ENCODE results near the gene HEMK1. TPM values are rescaled to one million over a fixed set of nuclear protein-coding genes. Genes with fewer than 3 reads are reported as not detected.

The HEMK1 gene
- polyA plus RNA-seq, 2 of the 4 experiments (the other 2 are of a cell fraction), result 4.3 to 4.7 TPM

GRCh38 chr3:50591196-50591741 lies 21.9 kb downstream of the HEMK1 start:
- ATAC-seq (no peak), FAIRE-seq (no peak), DNase-seq (ENCODE audit: low read depth in 1 of 2, low spot score in 1 of 2) (no peak)
- Histone ChIP-seq H3K9me3 (no peaks in the 10 kb centered on the region), H3K4me1 (peaks cover 14% of the 10 kb centered on the region), H3K4me2 (no peak overlapping the region), H3K4me3 (no peak overlapping the region), H3K27ac (peak overlapping the region in 1 of 2 experiments; percentile 62; a peak in 2 of 6 replicates)
- ChIA-PET POLR2A (interaction anchor here (0.6 to 1.5 kb wide), 2 partner anchors 22 to 735 kb away, joined by 3 to 4 read pairs; partner anchors contain the start of gene HEMK1), CTCF (interaction anchor here (0.6 to 4.4 kb wide), 7 partner anchors 10 to 483 kb away, joined by 3 to 31 read pairs (median 7); no protein-coding TSS in a partner anchor)
- WGBS (ENCODE audit: missing lambda C conversion rate), result 80% methylated on average over 1 of the region's 9 CpGs
- no peak for TF ChIP-seq RFX5 (IDR thresholded peaks at IDR 0.05)
- TF ChIP-seq SREBF2 (IDR thresholded peaks at IDR 0.05), result no peak
- TF ChIP-seq HOXB13 (CRISPR knock-in tag; IDR thresholded peaks at IDR 0.05; ENCODE audit: low read depth), result no peak
- no peak for TF ChIP-seq KDM5A (IDR thresholded peaks at IDR 0.05)
- TF ChIP-seq CTCF (IDR thresholded peaks at IDR 0.05), result no peak
- no peak for TF ChIP-seq CBX2 (IDR thresholded peaks at IDR 0.05; ENCODE audit: borderline replicate concordance, low read depth)
- no peak for TF ChIP-seq HOXA7 (CRISPR knock-in tag; IDR thresholded peaks at IDR 0.05)
- no peak for TF ChIP-seq SMC3 (IDR thresholded peaks at IDR 0.05)
- TF ChIP-seq, protein P1, sequence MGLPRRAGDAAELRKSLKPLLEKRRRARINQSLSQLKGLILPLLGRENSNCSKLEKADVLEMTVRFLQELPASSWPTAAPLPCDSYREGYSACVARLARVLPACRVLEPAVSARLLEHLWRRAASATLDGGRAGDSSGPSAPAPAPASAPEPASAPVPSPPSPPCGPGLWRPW (IDR thresholded peaks at IDR 0.05), result no peak
- TF ChIP-seq ZSCAN20 (CRISPR knock-in tag; IDR thresholded peaks at IDR 0.05), result no peak

DNA sequence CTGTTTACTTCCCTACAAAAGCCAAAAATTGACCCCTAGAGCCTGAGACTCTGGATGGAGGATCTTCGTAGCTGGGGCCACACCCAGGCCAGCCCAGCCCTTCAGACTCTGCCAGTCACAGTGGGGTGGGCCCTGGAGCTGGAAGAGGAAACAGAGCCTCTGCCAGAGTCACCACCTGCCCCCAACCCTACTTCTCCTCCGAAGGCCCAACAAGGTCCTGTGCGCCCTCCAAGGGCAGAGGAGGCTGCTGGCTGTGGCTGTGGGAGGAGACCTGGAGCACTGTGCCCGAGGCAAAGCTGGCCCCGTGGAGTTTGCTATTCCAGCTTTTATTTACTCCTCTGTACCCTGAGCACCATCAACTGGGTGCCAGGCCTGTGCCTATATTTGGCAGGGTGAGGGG lies 23.2 kb downstream of the HEMK1 start:
- no peaks in the 10 kb centered on the region for H3K9me3 ChIP-seq
- 33% methylated on average over 1 of the region's 5 CpGs for WGBS (ENCODE audit: missing lambda C conversion rate)
- CTCF ChIA-PET, result interaction anchor here (0.9 to 4.4 kb wide), 6 partner anchors 12 to 43 kb away, joined by 3 to 31 read pairs (median 4); partner anchors contain the start of gene CISH
- peak overlapping the region in 1 of 2 experiments; percentile 50; a peak in 2 of 6 replicates for H3K27ac ChIP-seq
- POLR2A ChIA-PET, result interaction anchor here (0.9 to 1.5 kb wide), 2 partner anchors 19 to 24 kb away, joined by 3 to 4 read pairs; partner anchors contain the start of genes CISH and HEMK1
- TF ChIP-seq SMC3 (IDR thresholded peaks at IDR 0.05) (no peak), KDM5A (IDR thresholded peaks at IDR 0.05) (no peak), MAZ (IDR thresholded peaks at IDR 0.05; ENCODE audit: borderline replicate concordance, low read depth, low read length) (no peak), KDM1A (IDR thresholded peaks at IDR 0.05; ENCODE audit: low read depth) (no peak), ZNF302 (CRISPR knock-in tag; IDR thresholded peaks at IDR 0.05) (no peak), NFE2L2 (conservative IDR thresholded peaks at IDR 0.05; ENCODE audit: low read length) (no peak), NPAS2 (CRISPR knock-in tag; IDR thresholded peaks at IDR 0.05; ENCODE audit: borderline replicate concordance) (no peak), JUNB (IDR thresholded peaks at IDR 0.05) (no peak), CHD4 (IDR thresholded peaks at IDR 0.05; ENCODE audit: borderline replicate concordance) (no peak), E2F6 (IDR thresholded peaks at IDR 0.05; ENCODE audit: borderline replicate concordance, low read depth) (no peak), PHF8 (IDR thresholded peaks at IDR 0.05; ENCODE audit: borderline replicate concordance, low read depth) (no peak), ZFP36 (IDR thresholded peaks at IDR 0.05; ENCODE audit: borderline replicate concordance, partially characterized antibody) (no peak), EHF (CRISPR knock-in tag; IDR thresholded peaks at IDR 0.05) (no peak), CEBPB (IDR thresholded peaks at IDR 0.05) (no peak), CBX2 (IDR thresholded peaks at IDR 0.05; ENCODE audit: borderline replicate concordance, low read depth) (no peak), SREBF2 (IDR thresholded peaks at IDR 0.05) (no peak)
- TF ChIP-seq, protein P2, sequence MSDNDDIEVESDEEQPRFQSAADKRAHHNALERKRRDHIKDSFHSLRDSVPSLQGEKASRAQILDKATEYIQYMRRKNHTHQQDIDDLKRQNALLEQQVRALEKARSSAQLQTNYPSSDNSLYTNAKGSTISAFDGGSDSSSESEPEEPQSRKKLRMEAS (IDR thresholded peaks at IDR 0.05), result no peak
- TF ChIP-seq, protein P3, sequence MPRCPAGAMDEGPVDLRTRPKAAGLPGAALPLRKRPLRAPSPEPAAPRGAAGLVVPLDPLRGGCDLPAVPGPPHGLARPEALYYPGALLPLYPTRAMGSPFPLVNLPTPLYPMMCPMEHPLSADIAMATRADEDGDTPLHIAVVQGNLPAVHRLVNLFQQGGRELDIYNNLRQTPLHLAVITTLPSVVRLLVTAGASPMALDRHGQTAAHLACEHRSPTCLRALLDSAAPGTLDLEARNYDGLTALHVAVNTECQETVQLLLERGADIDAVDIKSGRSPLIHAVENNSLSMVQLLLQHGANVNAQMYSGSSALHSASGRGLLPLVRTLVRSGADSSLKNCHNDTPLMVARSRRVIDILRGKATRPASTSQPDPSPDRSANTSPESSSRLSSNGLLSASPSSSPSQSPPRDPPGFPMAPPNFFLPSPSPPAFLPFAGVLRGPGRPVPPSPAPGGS (IDR thresholded peaks at IDR 0.05), result no peak
- peak in 1 of 2 experiments; percentile 31; a peak in 2 of 6 replicates for ATAC-seq
- H3K4me2 ChIP-seq, result no peak overlapping the region
- DNase-seq (ENCODE audit: low read depth in 1 of 2, low spot score in 1 of 2), result no peak
- no peak for FAIRE-seq
- no peak overlapping the region for H3K4me3 ChIP-seq
- H3K4me1 ChIP-seq, result peaks cover 14% of the 10 kb centered on the region
